K562 (cell line): ENCODE data around the gene MED17. TPM values are rescaled to one million over a fixed set of nuclear protein-coding genes. Genes with fewer than 3 reads are reported as not detected.
A peak's percentile ranks its signal among the peaks of the same experiment; 100 is the strongest.

Source experiments
- C11orf30 ChIP-seq: fragments of 450-650 bp; IDR thresholded peaks from 2 replicates; pipeline ENCODE4 v1.6.1; 2016; ENCODE audit warnings: low read depth, mild to moderate bottlenecking
- KDM1A ChIP-seq, 2 experiments: fragments of 450-650 bp; IDR thresholded peaks; 2 replicates each; pipeline ENCODE4 v1.6.1; 2016; ENCODE audit warnings: mild to moderate bottlenecking in 2 of 2
- MAFF ChIP-seq: IDR thresholded peaks from 2 replicates; pipeline ENCODE4 v1.6.1; 2012; ENCODE audit warnings: low read length, improper control_type of control experiment
- TARDBP ChIP-seq: fragments of 450-650 bp; IDR thresholded peaks from 2 replicates; pipeline ENCODE4 v1.6.1; 2016
- TRIM28 ChIP-seq: fragments of 450-650 bp; IDR thresholded peaks from 2 replicates; pipeline ENCODE4 v1.6.1; 2017
- ZC3H4 ChIP-seq: sonication (generic); formaldehyde crosslinking; IDR thresholded peaks from 2 replicates; pipeline ENCODE4 v1.9.0; 2021; ENCODE audit warnings: missing genetic modification reagents, borderline replicate concordance
- ZKSCAN8 ChIP-seq: fragments of 200-800 bp; sonication (Bioruptor generic); IDR thresholded peaks from 2 replicates; pipeline ENCODE4 v1.6.1; 2016; ENCODE audit warnings: missing genetic modification characterization, missing compliant biosample characterization
- ZNF354B ChIP-seq: fragments of 250-450 bp; sonication (Bioruptor Pico); IDR thresholded peaks from 2 replicates; pipeline ENCODE4 v1.4.0; 2020
- ZNF41 ChIP-seq: fragments of 250-450 bp; sonication (Bioruptor Pico); conservative IDR thresholded peaks from 2 replicates; pipeline ENCODE4 v1.4.0; 2020; ENCODE audit warnings: mild to moderate bottlenecking
- polyA plus RNA-seq, 8 experiments: library from polyadenylated mRNA; depleted of rRNA in 4 of 8; stranded (reverse) in 5 of 8; unstranded in 3 of 8; fragments of >200 nt; fragmentation: Nextera tagmentation in 2 of 8; fragmentation: Illumina TruSeq in 1 of 8; extraction: Ambion mirVana in 2 of 8; extraction: Trizol in 1 of 8; gene quantifications; 2 replicates each; pipeline versions ENCODE4 v1.2.1 to v1.2.3, GENCODE V29; 2011 to 2014; ENCODE audit warnings: inconsistent platforms in 1 of 8, missing spikeins in 1 of 8
- total RNA-seq, 7 experiments: library from RNA; depleted of rRNA in 6 of 7; stranded (reverse); fragments of >200 nt in 6 of 7; fragmentation: Illumina TruSeq in 2 of 7; extraction: Trizol in 2 of 7; gene quantifications; 2 replicates each; pipeline versions ENCODE4 v1.2.1 to v1.2.3, GENCODE V29; 2011 to 2021; ENCODE audit warnings: low replicate concordance in 1 of 7
- TF ChIP-seq, protein P1 (sequence below), 2 experiments: fragments of 450-650 bp; conservative IDR thresholded peaks; 2 replicates each; pipeline ENCODE4 v1.6.1; 2017; ENCODE audit warnings: mild to moderate bottlenecking in 2 of 2, moderate library complexity in 2 of 2
- TF ChIP-seq, protein P2 (sequence below): fragments of 450-650 bp; IDR thresholded peaks from 2 replicates; pipeline ENCODE4 v1.7.0; 2016; ENCODE audit warnings: borderline replicate concordance
- TF ChIP-seq, protein P3 (sequence below): sonication (generic); formaldehyde crosslinking; IDR thresholded peaks from 2 replicates; pipeline ENCODE4 v1.8.0; 2023; ENCODE audit warnings: mild to moderate bottlenecking, missing genetic modification reagents

The MED17 gene
- total and polyA plus RNA-seq, 9 of the 15 experiments (the other 6 are each of a cell fraction or from before 2014, with no cell fraction given) = 6.7 to 34.7 (median 26.8) TPM

DNA sequence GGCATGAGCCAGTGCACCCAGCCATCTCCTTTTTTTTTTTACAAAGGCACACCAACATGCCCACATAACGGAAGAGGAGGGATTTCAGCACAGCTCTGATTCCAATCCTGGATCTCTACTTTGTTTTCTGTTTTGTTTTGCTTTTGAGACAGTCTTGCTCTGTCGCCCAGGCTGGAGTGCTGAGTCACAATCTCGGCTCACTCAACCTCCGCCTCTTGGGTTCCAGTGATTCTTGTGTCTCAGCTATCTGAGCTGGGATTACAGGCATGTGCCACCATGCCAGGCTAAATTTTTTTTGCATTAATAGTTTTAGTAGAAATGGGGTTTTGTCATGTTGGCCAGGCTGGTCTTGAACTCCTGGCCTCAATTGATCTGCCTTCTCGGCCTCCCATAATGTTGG is 38.3 kb downstream of the MED17 start (continued):
- TF ChIP-seq KDM1A (IDR thresholded peaks at IDR 0.05) = peak in 1 of 2 experiments; percentile 53; a peak in 2 of 4 replicates
- TF ChIP-seq ZC3H4 (CRISPR knock-in tag) = no peak
- peak; percentile 32; the same call in 1 of the 2 replicates for TF ChIP-seq MAFF
- no peak for TF ChIP-seq ZNF41 (CRISPR knock-in tag)
- TF ChIP-seq, protein P1, sequence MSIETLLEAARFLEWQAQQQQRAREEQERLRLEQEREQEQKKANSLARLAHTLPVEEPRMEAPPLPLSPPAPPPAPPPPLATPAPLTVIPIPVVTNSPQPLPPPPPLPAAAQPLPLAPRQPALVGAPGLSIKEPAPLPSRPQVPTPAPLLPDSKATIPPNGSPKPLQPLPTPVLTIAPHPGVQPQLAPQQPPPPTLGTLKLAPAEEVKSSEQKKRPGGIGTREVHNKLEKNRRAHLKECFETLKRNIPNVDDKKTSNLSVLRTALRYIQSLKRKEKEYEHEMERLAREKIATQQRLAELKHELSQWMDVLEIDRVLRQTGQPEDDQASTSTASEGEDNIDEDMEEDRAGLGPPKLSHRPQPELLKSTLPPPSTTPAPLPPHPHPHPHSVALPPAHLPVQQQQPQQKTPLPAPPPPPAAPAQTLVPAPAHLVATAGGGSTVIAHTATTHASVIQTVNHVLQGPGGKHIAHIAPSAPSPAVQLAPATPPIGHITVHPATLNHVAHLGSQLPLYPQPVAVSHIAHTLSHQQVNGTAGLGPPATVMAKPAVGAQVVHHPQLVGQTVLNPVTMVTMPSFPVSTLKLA (conservative IDR thresholded peaks at IDR 0.05) = no peak
- TF ChIP-seq C11orf30 = peak; percentile 68
- TF ChIP-seq ZKSCAN8 (CRISPR knock-in tag) = no peak
- TF ChIP-seq, protein P2, sequence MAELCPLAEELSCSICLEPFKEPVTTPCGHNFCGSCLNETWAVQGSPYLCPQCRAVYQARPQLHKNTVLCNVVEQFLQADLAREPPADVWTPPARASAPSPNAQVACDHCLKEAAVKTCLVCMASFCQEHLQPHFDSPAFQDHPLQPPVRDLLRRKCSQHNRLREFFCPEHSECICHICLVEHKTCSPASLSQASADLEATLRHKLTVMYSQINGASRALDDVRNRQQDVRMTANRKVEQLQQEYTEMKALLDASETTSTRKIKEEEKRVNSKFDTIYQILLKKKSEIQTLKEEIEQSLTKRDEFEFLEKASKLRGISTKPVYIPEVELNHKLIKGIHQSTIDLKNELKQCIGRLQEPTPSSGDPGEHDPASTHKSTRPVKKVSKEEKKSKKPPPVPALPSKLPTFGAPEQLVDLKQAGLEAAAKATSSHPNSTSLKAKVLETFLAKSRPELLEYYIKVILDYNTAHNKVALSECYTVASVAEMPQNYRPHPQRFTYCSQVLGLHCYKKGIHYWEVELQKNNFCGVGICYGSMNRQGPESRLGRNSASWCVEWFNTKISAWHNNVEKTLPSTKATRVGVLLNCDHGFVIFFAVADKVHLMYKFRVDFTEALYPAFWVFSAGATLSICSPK = no peak
- TF ChIP-seq, protein P3, sequence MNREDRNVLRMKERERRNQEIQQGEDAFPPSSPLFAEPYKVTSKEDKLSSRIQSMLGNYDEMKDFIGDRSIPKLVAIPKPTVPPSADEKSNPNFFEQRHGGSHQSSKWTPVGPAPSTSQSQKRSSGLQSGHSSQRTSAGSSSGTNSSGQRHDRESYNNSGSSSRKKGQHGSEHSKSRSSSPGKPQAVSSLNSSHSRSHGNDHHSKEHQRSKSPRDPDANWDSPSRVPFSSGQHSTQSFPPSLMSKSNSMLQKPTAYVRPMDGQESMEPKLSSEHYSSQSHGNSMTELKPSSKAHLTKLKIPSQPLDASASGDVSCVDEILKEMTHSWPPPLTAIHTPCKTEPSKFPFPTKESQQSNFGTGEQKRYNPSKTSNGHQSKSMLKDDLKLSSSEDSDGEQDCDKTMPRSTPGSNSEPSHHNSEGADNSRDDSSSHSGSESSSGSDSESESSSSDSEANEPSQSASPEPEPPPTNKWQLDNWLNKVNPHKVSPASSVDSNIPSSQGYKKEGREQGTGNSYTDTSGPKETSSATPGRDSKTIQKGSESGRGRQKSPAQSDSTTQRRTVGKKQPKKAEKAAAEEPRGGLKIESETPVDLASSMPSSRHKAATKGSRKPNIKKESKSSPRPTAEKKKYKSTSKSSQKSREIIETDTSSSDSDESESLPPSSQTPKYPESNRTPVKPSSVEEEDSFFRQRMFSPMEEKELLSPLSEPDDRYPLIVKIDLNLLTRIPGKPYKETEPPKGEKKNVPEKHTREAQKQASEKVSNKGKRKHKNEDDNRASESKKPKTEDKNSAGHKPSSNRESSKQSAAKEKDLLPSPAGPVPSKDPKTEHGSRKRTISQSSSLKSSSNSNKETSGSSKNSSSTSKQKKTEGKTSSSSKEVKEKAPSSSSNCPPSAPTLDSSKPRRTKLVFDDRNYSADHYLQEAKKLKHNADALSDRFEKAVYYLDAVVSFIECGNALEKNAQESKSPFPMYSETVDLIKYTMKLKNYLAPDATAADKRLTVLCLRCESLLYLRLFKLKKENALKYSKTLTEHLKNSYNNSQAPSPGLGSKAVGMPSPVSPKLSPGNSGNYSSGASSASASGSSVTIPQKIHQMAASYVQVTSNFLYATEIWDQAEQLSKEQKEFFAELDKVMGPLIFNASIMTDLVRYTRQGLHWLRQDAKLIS = no peak
- TF ChIP-seq ZNF354B = no peak
- no peak for TF ChIP-seq TARDBP
- no peak for TF ChIP-seq TRIM28
